Smooth muscle cell (in vitro differentiated cells): Measurements from ENCODE around the gene AK8. TPM values are rescaled to one million over a fixed set of nuclear protein-coding genes. Genes with fewer than 3 reads are reported as not detected.

ENCODE experiments used
- DNase-seq: peaks from one replicate; lab custom pipeline; 2025; ENCODE audit not compliant: unreplicated experiment; lab: John Stamatoyannopoulos, UW
- H2AFZ ChIP-seq: fragments of 200-600 bp; sonication (generic); 2 replicates; pipeline ENCODE4 v1.6.0; 2016; ENCODE audit warnings: antibody characterized with exemption, low read depth, mild to moderate bottlenecking
- H3F3A ChIP-seq: fragments of 200-600 bp; sonication (generic); 2 replicates; pipeline ENCODE4 v1.6.0; 2017; ENCODE audit warnings: antibody characterized with exemption, low read depth
- H3K27ac ChIP-seq: fragments of 200-600 bp; sonication (generic); 2 replicates; pipeline ENCODE4 v1.5.1; 2016; ENCODE audit warnings: low read depth, mild to moderate bottlenecking
- H3K27me3 ChIP-seq: fragments of 200-600 bp; sonication (generic); 2 replicates; pipeline ENCODE4 v1.6.1; 2016; ENCODE audit warnings: low read depth, mild to moderate bottlenecking
- H3K36me3 ChIP-seq: fragments of 200-600 bp; sonication (generic); 2 replicates; pipeline ENCODE4 v1.5.1; 2016; ENCODE audit warnings: low read depth
- H3K4me1 ChIP-seq: fragments of 200-600 bp; sonication (generic); 2 replicates; pipeline ENCODE4 v1.5.1; 2016; ENCODE audit warnings: low read depth
- H3K4me2 ChIP-seq: fragments of 200-600 bp; sonication (generic); 2 replicates; pipeline ENCODE4 v1.6.0; 2016; ENCODE audit warnings: mild to moderate bottlenecking
- H3K4me3 ChIP-seq: fragments of 200-600 bp; sonication (generic); 2 replicates; pipeline ENCODE4 v1.5.1; 2016; ENCODE audit warnings: mild to moderate bottlenecking
- H3K79me2 ChIP-seq: fragments of 200-600 bp; sonication (generic); 2 replicates; pipeline ENCODE4 v1.6.0; 2016; ENCODE audit warnings: low read depth, mild to moderate bottlenecking
- H3K9ac ChIP-seq: fragments of 200-600 bp; sonication (generic); 2 replicates; pipeline ENCODE4 v1.6.0; 2016; ENCODE audit warnings: low read depth
- H3K9me3 ChIP-seq: fragments of 200-600 bp; sonication (generic); replicated peaks from 2 replicates; pipeline ENCODE4 v1.5.1; 2016; ENCODE audit warnings: low read depth
- H4K20me1 ChIP-seq: fragments of 200-600 bp; sonication (generic); 2 replicates; pipeline ENCODE4 v1.6.0; 2016; ENCODE audit warnings: low read depth
- WGBS: methylation state at CpG from one replicate; pipeline ENCODE4 v1.1.7; 2016; ENCODE audit warnings: low lambda C conversion rate; 5-methylcytosine and 5-hydroxymethylcytosine counted together
- polyA plus RNA-seq: library from polyadenylated mRNA; unstranded; fragments of >200 nt; fragmentation: Nextera tagmentation; extraction: Ambion mirVana; gene quantifications from 2 replicates; pipeline ENCODE4 v1.2.1, GENCODE V29; 2016
- total RNA-seq: library from RNA; depleted of rRNA; stranded (reverse); fragments of >200 nt; gene quantifications from 2 replicates; pipeline ENCODE4 v1.2.3, GENCODE V29; 2014
- TF ChIP-seq, protein P1 (sequence below): fragments of 200-600 bp; sonication (generic); IDR thresholded peaks from 2 replicates; pipeline ENCODE4 v1.5.1; 2017; ENCODE audit warnings: borderline replicate concordance, mild to moderate bottlenecking, antibody characterized with exemption; ENCODE audit not compliant: insufficient read depth, poor library complexity, severe bottlenecking

Gene AK8
- total and polyA plus RNA-seq, 2 experiments from 2014 or later: 0.67 to 1.4 TPM

DNA sequence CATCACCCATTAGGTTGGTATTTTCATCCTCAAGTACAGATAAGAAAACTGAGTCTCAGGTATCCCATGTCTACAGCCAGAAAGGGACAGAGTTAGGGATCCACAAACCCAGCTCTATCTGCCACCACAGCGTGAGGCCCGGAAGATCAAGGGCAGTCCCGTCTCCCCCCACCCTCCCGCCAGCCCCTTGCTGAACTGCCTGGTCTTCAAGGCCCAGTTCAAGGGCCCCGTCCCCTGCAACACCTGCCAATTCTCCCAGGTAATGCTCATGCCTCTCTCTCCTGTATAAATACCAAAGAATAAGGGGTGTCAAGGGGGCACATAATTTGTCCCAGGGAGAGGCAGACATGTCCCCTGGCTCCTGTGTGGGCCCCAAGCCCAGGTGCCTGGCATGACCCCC lies 50.7 kb downstream of the AK8 start:
- 100% methylated on average over 5 of the region's 5 CpGs for WGBS
- no peak overlapping the region for H3K27ac ChIP-seq
- no peaks in the 10 kb centered on the region for H3K9me3 ChIP-seq
- H3K79me2 ChIP-seq: no peaks in the 10 kb centered on the region
- H3F3A ChIP-seq: no peaks in the 10 kb centered on the region
- H3K4me1 ChIP-seq: no peaks in the 10 kb centered on the region
- H2AFZ ChIP-seq: no peak overlapping the region
- H3K9ac ChIP-seq: no peak overlapping the region
- no peaks in the 10 kb centered on the region for H4K20me1 ChIP-seq
- TF ChIP-seq, protein P1, sequence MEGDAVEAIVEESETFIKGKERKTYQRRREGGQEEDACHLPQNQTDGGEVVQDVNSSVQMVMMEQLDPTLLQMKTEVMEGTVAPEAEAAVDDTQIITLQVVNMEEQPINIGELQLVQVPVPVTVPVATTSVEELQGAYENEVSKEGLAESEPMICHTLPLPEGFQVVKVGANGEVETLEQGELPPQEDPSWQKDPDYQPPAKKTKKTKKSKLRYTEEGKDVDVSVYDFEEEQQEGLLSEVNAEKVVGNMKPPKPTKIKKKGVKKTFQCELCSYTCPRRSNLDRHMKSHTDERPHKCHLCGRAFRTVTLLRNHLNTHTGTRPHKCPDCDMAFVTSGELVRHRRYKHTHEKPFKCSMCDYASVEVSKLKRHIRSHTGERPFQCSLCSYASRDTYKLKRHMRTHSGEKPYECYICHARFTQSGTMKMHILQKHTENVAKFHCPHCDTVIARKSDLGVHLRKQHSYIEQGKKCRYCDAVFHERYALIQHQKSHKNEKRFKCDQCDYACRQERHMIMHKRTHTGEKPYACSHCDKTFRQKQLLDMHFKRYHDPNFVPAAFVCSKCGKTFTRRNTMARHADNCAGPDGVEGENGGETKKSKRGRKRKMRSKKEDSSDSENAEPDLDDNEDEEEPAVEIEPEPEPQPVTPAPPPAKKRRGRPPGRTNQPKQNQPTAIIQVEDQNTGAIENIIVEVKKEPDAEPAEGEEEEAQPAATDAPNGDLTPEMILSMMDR: no peak
- H3K4me3 ChIP-seq: no peak overlapping the region
- H3K36me3 ChIP-seq: no peaks in the 10 kb centered on the region
- H3K27me3 ChIP-seq: peaks cover 6% of the 10 kb centered on the region
- no peak overlapping the region for H3K4me2 ChIP-seq
- no peak for DNase-seq

DNA sequence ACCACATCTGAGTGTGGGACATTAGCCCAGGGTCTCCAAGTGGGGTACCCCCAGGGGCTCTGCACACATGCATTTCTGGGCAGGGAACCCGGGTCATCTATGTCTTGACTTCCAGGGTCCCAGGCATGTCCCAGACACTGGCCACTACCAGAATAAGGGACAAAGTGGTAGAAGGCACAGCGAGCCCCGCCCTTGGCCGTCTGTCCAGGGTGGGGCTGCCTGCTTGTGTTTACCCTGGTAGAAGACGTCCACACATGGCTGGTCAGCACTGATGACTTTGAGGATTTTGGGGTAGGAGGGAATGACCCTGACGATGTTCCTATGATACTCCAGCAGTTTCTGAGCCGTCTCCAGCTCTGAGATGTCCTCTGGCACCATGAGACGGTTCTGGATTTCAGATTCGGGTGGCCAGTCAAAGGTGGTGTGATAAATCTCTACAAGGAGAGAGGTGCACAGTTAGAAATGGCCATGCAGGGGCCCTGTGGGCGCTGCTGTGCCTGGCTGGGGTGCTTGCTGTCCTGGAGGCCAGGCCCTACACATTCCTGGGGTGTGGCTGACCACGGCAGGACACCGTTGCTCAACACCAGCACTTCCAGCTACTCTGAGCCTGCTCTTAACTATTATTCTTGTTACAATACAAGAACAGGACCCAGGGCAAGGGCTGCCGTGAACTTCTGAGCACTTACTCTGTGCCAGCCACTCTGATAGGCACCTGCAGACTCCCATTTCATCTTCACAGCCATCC lies 51.3 kb downstream of the AK8 start:
- Histone ChIP-seq H3K9me3 (no peaks in the 10 kb centered on the region), H3F3A (no peaks in the 10 kb centered on the region), H4K20me1 (no peaks in the 10 kb centered on the region), H3K4me1 (no peaks in the 10 kb centered on the region), H3K4me2 (no peak overlapping the region), H3K79me2 (no peaks in the 10 kb centered on the region), H3K9ac (no peak overlapping the region), H3K27ac (no peak overlapping the region), H3K36me3 (no peaks in the 10 kb centered on the region), H2AFZ (no peak overlapping the region), H3K4me3 (no peak overlapping the region), H3K27me3 (peaks cover 6% of the 10 kb centered on the region)
- DNase-seq: no peak
- TF ChIP-seq, protein P1: no peak
- 87% methylated on average over 13 of the region's 13 CpGs for WGBS

DNA sequence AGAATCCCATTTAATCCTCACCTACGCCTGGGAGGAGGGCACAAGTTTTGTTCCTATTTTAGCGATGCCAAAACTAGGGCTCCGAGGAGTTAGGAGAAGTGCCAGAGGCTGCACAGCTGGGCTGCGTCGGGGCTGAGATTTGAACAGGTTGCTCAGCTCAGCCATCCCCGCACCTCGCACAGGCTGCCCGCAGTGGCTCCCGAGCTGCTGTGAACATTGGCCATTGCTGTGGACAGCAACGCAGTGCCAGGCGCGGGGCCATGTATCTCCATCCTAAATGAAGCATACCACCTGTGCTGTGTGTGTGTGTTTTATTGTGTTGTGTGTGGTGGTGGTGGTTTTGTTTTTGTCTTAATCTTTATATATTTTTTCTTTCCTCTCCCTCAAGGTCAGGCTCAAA lies 52.0 kb downstream of the AK8 start:
- H3K4me1 ChIP-seq: no peaks in the 10 kb centered on the region
- H4K20me1 ChIP-seq: no peaks in the 10 kb centered on the region
- WGBS: 87% methylated on average over 12 of the region's 12 CpGs
- no peaks in the 10 kb centered on the region for H3F3A ChIP-seq
- no peaks in the 10 kb centered on the region for H3K9me3 ChIP-seq
- TF ChIP-seq, protein P1: no peak
- H3K4me3 ChIP-seq: no peak overlapping the region
- no peak overlapping the region for H2AFZ ChIP-seq
- peaks cover 6% of the 10 kb centered on the region for H3K27me3 ChIP-seq
- H3K79me2 ChIP-seq: no peaks in the 10 kb centered on the region
- H3K4me2 ChIP-seq: no peak overlapping the region
- no peak overlapping the region for H3K27ac ChIP-seq
- H3K9ac ChIP-seq: no peak overlapping the region
- DNase-seq: no peak
- no peaks in the 10 kb centered on the region for H3K36me3 ChIP-seq

DNA sequence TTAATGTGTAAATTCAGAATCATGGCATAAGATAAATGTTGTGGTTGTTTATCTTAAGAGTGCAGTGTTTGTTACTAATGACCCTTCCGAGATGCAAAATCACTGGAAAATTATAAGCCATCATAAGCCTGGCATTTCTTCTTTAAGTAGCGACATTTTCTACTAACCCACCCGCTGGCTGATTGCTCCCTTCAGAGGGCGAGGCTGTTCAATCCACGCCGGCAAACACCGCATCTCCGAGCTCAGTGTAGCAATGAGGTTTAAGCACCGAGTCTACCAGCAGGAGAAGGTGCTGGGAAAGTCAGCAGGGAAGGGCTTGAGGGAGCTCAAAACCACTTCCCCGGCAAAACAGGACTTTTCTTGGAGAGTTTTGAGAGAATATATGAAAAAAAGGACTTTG lies 52.7 kb downstream of the AK8 start:
- Histone ChIP-seq H3K4me3 (no peak overlapping the region), H3K4me2 (no peak overlapping the region), H3K27me3 (peaks cover 6% of the 10 kb centered on the region), H3F3A (no peaks in the 10 kb centered on the region), H4K20me1 (no peaks in the 10 kb centered on the region), H2AFZ (no peak overlapping the region), H3K79me2 (no peaks in the 10 kb centered on the region), H3K9me3 (no peaks in the 10 kb centered on the region), H3K27ac (no peak overlapping the region), H3K36me3 (no peaks in the 10 kb centered on the region), H3K9ac (no peak overlapping the region), H3K4me1 (no peaks in the 10 kb centered on the region)
- TF ChIP-seq, protein P1: no peak
- 82% methylated on average over 10 of the region's 10 CpGs for WGBS
- DNase-seq: no peak
